Bronchial epithelial cell (primary cell): ENCODE data around the gene FBLL1. TPM values are rescaled to one million over a fixed set of nuclear protein-coding genes. Genes with fewer than 3 reads are reported as not detected.

Experiments used
- DNase-seq: peaks from one replicate; pipeline ENCODE4 v3.0.0-alpha.2; 2010; ENCODE audit warnings: low read depth
- FAIRE-seq: peaks from 2 replicates; lab custom pipeline; 2011; peaks lifted over from hg19 to GRCh38; lab: Jason Lieb, UNC
- H3K27me3 ChIP-seq: 2 replicates; pipeline ENCODE4 v1.5.1; 2011; ENCODE audit warnings: low read length; ENCODE audit not compliant: control insufficient read depth, insufficient read depth
- H3K36me3 ChIP-seq: 2 replicates; pipeline ENCODE4 v1.5.1; 2011; ENCODE audit warnings: low read length; ENCODE audit not compliant: control insufficient read depth, insufficient read depth
- H3K4me3 ChIP-seq: 2 replicates; pipeline ENCODE4 v1.5.1; 2011; ENCODE audit warnings: mild to moderate bottlenecking, low read depth, low read length, control low read depth
- total RNA-seq: library from RNA; depleted of rRNA; stranded (reverse); fragments of >200 nt; gene quantifications from 2 replicates; pipeline ENCODE4 v1.2.1, GENCODE V29; 2014
- TF ChIP-seq, protein P1 (sequence below): IDR thresholded peaks from 2 replicates; pipeline ENCODE4 v1.5.1; 2011; ENCODE audit warnings: mild to moderate bottlenecking, moderate library complexity, low read length, control low read depth, inconsistent platforms; ENCODE audit not compliant: insufficient read depth, severe bottlenecking

FBLL1 gene
- total RNA-seq, 1 donor from 2014 or later = not detected

DNA sequence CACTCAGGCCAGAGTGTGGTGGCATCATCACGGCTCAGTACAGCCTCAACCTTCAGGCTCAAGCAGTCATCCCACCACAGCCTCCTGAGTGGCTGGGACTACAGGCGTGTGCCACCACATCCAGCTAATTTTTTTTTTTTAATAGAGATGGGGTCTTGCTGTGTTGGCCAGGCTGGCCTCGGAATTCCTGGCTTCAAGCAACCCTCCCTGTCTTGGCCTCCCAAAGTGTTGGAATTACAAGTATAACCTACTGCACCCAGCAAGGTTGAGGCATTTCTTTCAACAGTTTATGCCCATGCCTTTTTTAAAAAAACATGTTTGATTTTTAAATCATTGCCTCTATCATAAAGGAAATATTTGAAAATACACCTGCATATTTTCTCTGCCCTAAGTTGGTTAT lies 40.0 kb upstream of the FBLL1 start:
- Histone ChIP-seq H3K36me3 (peaks cover 16% of the 10 kb centered on the region), H3K27me3 (no peaks in the 10 kb centered on the region), H3K4me3 (no peak overlapping the region)
- TF ChIP-seq, protein P1, sequence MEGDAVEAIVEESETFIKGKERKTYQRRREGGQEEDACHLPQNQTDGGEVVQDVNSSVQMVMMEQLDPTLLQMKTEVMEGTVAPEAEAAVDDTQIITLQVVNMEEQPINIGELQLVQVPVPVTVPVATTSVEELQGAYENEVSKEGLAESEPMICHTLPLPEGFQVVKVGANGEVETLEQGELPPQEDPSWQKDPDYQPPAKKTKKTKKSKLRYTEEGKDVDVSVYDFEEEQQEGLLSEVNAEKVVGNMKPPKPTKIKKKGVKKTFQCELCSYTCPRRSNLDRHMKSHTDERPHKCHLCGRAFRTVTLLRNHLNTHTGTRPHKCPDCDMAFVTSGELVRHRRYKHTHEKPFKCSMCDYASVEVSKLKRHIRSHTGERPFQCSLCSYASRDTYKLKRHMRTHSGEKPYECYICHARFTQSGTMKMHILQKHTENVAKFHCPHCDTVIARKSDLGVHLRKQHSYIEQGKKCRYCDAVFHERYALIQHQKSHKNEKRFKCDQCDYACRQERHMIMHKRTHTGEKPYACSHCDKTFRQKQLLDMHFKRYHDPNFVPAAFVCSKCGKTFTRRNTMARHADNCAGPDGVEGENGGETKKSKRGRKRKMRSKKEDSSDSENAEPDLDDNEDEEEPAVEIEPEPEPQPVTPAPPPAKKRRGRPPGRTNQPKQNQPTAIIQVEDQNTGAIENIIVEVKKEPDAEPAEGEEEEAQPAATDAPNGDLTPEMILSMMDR = no peak
- no peak for FAIRE-seq
- no peak for DNase-seq

DNA sequence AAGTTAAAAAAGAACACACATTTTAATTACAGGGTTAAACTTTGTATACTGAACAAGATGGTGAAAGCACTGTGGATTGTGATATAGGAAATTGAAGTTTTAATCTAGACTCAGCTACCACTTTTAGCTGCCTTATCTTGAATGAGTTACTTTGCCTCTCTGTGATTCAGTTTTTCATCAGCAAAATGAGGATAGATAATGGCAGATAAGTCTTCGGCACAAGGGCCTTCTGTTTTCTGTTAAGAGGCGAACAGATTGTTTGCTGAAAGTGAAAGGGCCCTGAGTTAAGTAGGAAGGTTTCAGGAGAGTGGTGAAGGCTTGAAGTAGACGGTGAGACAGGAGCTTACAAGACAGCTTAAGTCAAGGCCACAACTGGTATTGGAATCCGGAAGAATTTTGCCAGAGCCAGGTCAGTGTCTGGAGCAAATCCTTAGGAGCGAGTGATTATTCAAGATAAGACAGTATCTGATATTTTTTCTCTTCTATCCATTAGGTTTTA lies 35.0 kb upstream of the FBLL1 start:
- FAIRE-seq (no peak), DNase-seq (no peak)
- TF ChIP-seq, protein P1 = no peak
- no peak overlapping the region for H3K4me3 ChIP-seq
- peaks cover 23% of the 10 kb centered on the region for H3K36me3 ChIP-seq
- H3K27me3 ChIP-seq = no peaks in the 10 kb centered on the region

DNA sequence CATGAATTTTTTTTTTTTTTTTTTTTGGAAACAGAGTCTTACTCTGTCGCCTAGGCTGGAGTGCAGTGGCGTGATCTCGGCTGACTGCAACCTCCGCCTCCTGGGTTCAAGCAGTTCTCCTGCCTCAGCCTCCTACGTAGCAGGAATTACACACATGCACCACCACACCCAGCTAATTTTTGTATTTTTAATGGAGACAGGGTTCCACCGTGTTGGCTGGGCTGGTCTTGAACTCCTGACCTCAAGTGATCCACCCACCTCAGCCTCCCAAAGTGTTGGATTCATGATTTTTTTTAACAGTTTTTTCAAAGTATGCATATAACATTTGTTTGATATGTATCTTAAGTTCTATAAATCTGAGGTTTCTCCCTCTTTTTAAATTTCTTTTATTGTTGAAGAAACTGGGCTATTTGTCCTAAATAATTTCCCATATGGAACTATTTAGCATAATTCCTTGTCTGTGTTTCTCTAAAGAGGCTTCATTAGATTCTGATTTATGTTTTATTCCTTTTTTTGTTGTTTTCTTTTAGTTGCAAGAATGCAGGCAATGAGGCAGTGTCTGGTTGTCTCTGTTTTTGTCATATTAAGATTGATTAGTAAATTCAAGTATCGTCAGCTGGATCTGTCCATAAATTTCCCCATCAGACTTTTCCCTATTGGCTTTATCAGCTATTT lies 26.4 kb upstream of the FBLL1 start:
- H3K4me3 ChIP-seq = no peak overlapping the region
- no peaks in the 10 kb centered on the region for H3K27me3 ChIP-seq
- TF ChIP-seq, protein P1 = no peak
- DNase-seq = no peak
- H3K36me3 ChIP-seq = peaks cover 14% of the 10 kb centered on the region
- FAIRE-seq = no peak

DNA sequence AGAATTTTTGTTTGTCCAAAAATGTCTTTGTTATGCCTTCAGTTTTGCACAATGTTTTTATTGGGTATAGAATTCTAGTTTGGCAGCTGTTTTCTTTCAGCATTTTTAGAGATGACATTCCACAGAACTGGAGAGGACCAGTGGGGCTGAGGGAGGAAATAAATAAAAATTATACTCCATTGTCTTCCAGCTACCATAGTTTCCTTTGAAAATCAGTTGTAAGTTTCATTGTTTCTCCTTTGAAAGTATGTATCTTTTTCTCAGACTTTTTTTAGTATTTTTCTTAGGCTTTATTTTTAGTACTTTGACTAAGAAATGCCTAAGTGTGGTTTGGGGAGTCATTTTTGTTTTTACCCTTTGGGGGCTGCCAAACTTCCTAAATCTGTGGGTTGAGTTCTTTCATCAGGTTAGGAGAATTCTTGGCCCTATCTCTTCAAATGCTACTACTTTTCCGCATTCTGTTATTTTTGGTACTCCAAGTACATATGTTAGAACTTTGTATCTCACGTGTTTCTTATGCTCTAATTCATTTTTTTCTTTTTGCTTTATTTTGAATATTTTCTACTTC lies 15.2 kb upstream of the FBLL1 start:
- no peak for FAIRE-seq

DNA sequence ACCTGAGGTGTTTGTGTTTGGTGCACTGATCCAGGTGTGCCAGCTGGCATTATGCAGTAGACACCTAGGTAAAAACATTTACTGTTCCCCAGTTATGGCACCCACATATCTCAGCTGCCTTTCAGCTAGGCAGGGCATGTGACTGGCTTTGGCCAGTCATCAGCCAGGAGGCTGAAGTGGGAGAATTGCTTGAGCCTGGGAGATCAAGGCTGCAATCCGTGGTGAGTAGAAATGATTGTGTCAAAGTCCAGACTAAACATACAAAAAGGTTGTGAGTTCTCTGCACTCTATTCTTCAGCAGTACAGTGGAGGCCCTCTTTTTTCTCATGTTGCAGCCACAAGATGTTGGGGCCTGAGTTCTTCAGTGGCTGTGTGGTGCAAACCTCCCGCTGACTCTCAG lies 3.2 kb upstream of the FBLL1 start:
- H3K4me3 ChIP-seq = no peak overlapping the region
- TF ChIP-seq, protein P1 = no peak
- no peak for FAIRE-seq
- no peaks in the 10 kb centered on the region for H3K36me3 ChIP-seq
- no peak for DNase-seq
- peaks cover 10% of the 10 kb centered on the region for H3K27me3 ChIP-seq

More for the DNA sequence above, 15.2 kb upstream of the FBLL1 start:
- no peaks in the 10 kb centered on the region for H3K27me3 ChIP-seq
- H3K36me3 ChIP-seq = peaks cover 20% of the 10 kb centered on the region
- no peak overlapping the region for H3K4me3 ChIP-seq
- no peak for DNase-seq
- TF ChIP-seq, protein P1 = no peak
